HG02970 (cell line): Measurements from ENCODE around the gene F12.

Source experiments
- ATAC-seq: cut with Tn5 transposase; IDR thresholded peaks from one replicate; pipeline ENCODE4 v1.9.1; 2021; ENCODE audit warnings: mild to moderate bottlenecking, moderate library complexity, moderate number of reproducible peaks; ENCODE audit not compliant: unreplicated experiment, low FRiP score

The F12 gene

GRCh38 chr5:177372034-177372896, 37.1 kb downstream of the F12 start:
- ATAC-seq = no peak

- ATAC-seq = no peak
Observed at GRCh38 chr5:177371120-177372033, 38.0 kb downstream of the F12 start.

- no peak for ATAC-seq
Observed at GRCh38 chr5:177370488-177371119, 38.8 kb downstream of the F12 start.

GRCh38 chr5:177369645-177370440, 39.5 kb downstream of the F12 start:
- no peak for ATAC-seq

GRCh38 chr5:177368869-177369644, 40.3 kb downstream of the F12 start:
- ATAC-seq = no peak

GRCh38 chr5:177367981-177368868, 41.1 kb downstream of the F12 start:
- no peak for ATAC-seq

- ATAC-seq = no peak
Observed at GRCh38 chr5:177367323-177367848, 42.0 kb downstream of the F12 start.

- ATAC-seq = no peak
Observed at GRCh38 chr5:177366528-177367322, 42.6 kb downstream of the F12 start.

GRCh38 chr5:177365845-177366527, 43.4 kb downstream of the F12 start:
- ATAC-seq = no peak

GRCh38 chr5:177364159-177364962, 45.0 kb downstream of the F12 start:
- no peak for ATAC-seq

- ATAC-seq = no peak
Observed at GRCh38 chr5:177363565-177363964, 45.8 kb downstream of the F12 start.

GRCh38 chr5:177362610-177363507, 46.5 kb downstream of the F12 start:
- peak; percentile 34 for ATAC-seq

GRCh38 chr5:177362292-177362609, 47.1 kb downstream of the F12 start:
- no peak for ATAC-seq

- no peak for ATAC-seq
Observed at GRCh38 chr5:177361418-177362291, 47.7 kb downstream of the F12 start.
